Dermis microvascular lymphatic vessel endothelial cell (primary cell): ENCODE data around the gene ANKRD17. TPM values are rescaled to one million over a fixed set of nuclear protein-coding genes. Genes with fewer than 3 reads are reported as not detected.
"Not testable (repeated sequence)": the region's sequence is repeated elsewhere in the genome, so short reads cannot be mapped to it uniquely, and the experiment has no call there.

ENCODE experiments used
- DNase-seq, 2 donors: peaks; one replicate each; pipeline versions ENCODE4 v3.0.0 to v3.0.0-alpha.2; 2010; ENCODE audit warnings: low read depth in 2 of 2
- total RNA-seq: library from RNA; depleted of rRNA; stranded (reverse); fragments of >200 nt; gene quantifications from 2 replicates; pipeline ENCODE4 v1.2.1, GENCODE V29; 2014

ANKRD17 gene
- total RNA-seq, 1 donor from 2014 or later = 43.0 TPM

DNA sequence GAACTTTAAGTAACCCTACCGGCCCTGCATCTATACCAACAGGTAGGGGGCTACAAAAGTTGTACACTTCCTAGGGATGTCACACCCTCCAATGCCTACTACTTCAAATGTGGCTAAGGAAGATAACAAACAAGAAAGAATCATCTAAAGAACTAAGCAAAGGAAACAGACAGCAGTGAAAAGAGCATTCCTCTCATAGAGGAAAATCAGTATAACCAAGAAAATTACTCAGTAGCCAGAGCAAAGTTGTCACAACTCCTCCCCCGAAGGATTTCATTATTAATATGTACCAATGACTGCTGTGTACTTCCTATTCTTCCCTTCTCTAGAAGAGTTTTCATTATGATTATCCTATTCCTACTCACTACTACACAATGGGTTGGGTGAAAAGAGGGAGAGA lies 12.6 kb downstream of the ANKRD17 start:
- DNase-seq = no peak

DNA sequence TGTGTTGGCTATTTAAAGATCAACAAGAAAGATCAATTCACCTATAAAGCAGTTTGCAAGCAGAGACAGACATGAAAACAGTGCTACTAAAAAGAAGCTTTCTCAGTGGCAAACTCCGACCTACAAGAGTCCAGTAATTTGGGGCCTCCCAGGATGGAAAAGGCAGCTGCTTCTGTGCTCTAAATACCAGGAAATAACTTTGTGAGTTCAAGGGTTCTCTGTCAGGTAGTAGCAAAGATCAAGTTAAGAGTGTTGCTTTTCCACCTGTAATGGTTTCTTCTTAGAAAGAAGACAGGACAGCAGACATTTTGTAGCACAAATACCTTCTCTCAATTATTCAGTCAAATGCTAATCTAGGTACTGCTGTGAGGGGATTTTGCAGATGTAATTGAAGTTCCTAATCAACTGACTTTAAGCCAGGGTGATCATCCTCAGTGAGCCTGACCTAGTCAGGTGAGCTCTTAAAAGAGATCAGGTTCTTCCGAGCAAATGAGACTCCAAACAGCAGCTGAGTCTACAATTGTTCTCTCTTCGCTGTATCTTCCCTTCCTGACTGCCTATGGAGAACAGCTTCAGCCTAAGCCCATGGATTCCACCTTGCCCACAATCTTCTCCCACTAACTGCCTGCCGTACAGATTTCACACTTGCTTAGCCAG lies 13.5 kb downstream of the ANKRD17 start:
- no peak for DNase-seq

DNA sequence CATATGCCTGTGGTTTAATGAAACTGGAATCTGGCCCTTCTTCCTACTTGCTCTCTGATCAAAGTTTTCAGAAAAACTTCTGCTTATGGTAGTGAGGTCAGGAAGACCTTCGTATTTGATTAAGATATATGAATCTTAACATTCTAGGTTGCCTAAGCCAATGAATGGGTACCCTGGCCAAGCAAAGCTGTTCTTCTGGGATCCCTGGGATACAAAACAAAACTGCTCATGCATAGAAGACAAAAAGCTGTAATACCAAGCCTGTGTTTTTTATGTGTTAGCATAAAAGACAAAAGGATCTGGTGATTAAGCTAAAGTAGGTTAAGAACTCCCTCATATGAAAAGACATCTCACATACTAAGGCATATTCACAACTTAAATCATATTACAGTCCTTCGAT lies 21.6 kb downstream of the ANKRD17 start:
- no peak for DNase-seq

DNA sequence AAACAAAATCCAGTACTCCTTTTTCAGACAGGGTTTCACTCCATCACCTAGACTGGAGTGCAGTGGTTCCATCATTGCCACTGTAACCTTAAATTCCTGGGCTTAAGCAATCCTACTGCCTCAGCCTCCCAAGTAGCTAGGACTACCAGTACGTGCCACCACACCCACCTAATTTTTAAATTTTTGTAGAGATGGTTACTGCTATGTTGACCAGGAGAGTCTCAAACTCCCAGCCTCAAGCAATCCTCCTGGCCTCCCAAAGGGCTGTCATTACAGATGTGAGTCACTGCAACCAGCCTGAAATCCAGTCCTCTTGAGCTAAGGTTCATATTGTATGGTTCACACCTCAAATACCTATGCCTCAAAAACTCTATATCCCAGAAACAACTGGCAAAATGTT lies 22.4 kb downstream of the ANKRD17 start:
- no peak for DNase-seq

DNA sequence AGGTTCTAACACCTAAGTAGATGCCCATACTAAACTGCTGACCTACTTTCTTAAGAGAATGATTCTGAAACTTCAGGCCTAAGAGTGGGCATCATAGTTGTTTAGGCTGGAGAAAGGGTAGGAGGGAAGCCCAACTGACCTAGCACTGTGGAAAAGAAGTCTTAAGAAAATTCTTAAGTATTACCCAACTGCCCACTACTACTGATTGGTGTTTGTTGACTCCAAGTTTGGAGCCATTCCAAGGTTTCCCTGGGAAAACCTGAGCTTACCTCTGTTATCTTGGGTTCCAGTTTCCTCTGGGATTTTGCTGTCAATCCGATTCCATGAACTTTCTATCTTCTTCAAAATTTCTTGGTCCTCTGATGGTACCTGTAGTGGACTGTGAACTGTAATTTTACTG lies 23.9 kb downstream of the ANKRD17 start:
- DNase-seq = no peak

DNA sequence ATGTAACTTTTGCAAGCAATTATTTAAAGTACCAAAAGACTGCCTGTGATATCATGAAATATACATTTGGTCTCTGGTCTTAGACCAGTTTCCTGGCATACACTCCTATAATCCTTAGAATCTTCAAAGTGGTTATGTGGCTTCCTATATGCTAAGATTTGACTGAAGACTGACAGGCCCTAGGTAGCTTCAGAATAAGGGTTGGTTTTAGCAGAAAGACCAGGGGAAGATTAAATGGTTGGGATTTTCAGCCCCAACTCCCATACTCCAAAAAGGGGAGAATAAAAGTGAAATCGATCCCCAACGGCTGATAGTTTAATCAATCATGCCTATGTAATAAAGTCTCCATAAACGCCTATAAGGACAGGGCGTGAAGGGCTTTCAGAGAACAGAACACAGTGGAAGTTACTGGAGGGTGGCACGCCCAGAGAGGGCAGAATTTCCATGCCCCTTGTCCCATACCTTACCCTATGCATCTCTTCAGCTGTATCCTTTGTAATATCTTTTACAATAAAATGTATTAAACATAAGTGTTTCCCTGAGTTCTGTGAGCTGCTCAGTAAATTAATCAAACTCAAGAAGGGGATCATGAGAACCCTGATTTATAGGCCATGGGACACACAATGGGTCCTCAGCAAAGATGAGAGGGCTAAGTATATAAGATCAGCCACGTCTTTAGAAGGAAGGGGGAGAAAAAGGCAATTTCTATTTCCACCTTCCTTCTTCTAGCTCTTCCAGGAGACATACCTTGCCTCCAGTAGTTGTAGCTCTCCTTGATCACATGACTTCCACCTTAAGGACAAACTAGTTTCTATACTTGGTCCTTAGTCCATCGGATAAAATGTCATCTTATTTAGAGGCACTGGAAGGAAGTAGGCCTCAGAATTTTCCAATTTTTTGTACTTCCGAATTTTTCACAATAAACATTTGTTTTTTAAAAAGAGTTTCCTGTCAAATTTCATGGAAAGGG lies 26.8 kb downstream of the ANKRD17 start:
- no peak for DNase-seq

DNA sequence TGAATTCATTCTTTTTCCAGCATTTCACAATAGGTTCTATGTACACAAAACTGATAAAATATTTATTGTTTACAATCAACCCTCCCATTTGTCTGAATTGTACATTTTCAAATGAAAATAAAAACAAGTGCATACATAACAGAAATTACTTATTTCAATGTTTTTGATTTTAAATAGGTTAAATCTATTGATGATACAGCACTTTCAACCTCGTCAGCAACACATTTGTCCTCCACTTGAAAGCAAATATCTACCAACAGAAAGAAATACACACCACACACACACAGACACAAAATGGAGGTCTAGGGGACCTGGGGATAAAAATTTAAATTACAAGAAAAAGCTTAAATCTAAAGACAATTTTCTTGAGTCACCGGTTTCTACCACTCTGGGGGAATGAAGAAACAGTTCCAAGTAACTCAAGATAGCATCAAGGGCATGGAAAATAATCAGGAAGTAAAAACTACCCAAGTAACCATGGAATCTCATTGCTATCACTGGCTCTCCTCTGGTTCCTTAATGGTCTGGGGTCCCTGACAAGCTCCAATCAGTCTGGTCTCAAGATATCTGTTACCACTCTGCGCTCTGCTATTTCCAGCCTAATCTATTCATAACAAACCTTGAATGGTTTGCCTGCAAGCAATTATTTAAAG lies 27.6 kb downstream of the ANKRD17 start:
- no peak for DNase-seq

DNA sequence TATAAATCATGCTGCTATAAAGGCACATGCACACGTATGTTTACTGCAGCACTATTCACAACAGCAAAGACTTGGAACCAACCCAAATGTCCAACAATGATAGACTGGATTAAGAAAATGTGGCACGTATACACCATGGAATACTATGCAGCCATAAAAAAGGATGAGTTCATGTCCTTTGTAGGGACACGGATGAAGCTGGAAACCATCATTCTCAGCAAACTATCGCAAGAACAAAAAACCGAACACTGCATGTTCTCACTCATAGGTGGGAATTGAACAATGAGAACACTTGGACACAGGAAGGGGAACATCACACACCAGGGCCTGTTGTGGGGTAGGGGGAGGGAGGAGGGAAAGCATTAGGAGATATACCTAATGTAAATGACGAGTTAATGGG lies 29.8 kb downstream of the ANKRD17 start:
- not testable (repeated sequence) for DNase-seq

DNA sequence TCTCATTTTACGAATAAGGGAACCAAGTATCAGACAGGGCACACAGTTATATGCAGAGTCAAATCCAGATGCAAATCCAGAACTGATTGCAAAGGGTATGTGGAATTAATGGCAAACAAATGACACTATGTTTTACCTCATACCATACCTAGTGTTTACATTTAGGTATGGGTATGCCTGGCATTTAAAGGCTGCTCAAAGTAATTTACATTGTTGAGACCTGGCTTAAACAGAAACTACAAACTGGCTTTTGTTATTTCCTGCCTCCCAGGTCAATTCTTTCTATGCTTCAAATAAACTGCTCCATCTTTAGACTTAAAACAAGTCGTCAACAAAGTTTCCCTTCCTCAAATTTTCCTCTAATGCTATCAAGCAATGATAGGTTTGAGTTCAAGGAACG lies 33.7 kb downstream of the ANKRD17 start:
- DNase-seq = no peak

DNA sequence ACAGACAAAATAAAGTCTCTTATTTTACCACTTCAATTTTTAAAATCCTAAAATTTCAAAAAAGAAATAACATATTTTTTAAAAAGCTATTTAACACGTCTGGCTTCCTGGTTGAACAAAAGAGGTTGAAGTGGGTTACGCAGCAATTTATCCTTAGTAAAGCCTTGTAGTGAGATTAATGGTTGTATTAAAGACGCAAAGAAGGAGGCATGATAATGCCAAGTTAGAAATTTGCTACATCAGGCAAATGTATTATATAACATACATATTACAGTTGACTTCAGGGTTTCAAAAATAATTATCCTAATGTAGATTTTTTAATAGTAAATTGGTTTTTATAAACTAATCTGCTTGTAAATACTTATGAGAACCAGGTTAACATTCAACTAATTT lies 35.3 kb downstream of the ANKRD17 start:
- DNase-seq = no peak

DNA sequence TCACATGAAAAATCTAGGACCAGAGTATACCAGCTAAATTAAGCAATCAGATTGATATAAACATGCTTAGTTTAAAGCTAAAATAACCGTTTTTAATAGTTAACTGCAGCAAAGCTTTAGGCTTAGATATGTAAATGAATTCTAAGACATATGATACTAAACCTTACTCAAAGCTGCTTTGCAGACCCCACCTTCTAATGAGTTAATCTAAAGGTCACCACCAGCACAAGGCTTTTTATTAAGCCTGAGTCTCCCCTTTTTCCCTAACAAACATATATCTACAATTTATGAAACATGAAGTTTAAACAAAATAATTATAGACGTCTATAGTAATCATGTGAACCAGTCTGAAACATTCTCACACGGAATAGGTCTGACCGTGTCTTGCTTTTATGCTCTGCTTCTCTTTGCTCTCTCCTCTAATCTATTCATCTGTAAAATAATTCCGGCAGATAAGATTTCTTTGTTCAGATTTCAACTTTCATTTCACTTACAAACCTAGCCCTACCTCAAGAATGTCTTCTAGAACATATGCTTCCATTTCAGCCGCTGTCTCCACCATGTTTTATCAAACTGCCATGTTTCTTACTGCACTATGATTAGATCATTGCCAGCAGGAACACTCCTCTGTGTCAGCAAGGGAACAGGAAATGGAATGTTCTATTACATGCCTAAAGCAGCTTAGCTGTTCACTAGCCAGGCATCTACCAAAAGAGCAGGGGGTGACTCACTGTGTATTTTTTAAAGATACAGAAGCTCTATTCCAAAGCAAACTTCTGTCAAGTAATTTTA lies 35.9 kb downstream of the ANKRD17 start:
- peak; percentile 96 to 97 for DNase-seq

DNA sequence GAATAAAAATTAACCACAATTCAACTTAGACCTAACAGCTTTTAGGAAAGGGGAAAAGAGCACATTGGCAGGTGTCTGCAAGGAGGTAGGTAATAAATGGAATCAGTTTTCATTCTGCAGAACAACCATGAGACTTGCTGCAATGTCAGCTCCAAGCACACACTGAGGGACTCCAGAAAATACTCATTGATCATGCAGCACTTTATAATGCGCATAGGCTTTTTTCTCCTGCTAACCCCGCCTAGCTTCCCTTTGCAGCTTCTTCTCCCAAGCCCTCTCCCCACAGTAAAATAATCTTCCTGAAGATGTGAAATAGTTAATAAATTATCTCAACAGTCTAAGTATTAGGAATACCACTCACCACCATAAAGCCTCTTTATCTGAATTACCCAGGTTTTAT lies 36.9 kb downstream of the ANKRD17 start:
- DNase-seq = peak in 1 of 2 donors; percentile 13

DNA sequence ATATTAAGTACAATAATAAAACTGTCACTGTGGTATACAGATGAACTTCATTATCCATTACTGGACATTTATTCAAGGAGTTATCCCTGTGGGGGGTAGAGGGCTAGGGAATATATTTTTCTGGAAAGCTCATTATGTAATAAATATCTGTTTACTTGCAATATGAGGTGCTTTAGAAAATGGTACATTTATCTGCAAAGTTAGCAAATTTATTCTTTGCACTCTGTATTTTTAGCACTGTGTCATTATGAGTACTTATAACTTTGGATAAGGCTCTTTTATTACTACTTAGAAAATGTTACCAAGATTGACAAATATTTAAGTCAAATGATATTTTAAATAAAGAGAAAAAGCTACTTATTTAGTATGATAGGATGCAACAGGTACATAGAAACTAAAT lies 37.8 kb downstream of the ANKRD17 start:
- no peak for DNase-seq

DNA sequence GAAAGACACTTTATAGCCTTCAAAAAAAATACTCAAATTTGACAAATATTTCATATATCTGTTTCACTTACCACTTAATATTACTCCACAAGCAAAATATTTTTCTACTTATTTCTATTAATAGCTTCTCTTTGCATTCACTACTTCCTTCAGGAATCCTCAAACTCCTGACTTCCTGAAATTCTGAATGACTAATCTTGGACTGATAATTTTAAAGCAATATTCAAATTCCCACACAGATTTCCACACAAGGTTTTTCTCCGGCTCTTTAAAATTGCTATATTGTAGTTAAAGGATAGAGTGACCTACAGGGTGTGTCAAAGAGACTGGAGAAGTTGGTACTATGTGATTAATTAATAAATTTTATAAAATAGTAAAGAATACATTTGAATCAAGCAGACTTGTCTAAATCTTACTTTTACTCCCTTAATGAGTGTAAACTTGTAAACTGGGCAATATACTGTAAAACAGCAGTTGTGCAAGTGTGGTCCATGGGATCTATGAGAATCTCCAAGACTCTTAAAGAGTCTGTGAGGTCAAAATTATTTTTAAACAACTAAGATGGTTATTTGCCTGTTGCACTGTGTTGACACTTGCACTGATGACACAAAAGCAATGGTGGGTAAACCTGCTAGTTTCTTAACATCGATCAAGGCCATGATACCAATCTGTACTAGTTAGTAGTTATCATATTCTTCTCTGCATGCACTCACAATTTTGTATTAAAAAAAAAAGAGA lies 44.5 kb downstream of the ANKRD17 start:
- DNase-seq = peak in 1 of 2 donors; percentile 68

DNA sequence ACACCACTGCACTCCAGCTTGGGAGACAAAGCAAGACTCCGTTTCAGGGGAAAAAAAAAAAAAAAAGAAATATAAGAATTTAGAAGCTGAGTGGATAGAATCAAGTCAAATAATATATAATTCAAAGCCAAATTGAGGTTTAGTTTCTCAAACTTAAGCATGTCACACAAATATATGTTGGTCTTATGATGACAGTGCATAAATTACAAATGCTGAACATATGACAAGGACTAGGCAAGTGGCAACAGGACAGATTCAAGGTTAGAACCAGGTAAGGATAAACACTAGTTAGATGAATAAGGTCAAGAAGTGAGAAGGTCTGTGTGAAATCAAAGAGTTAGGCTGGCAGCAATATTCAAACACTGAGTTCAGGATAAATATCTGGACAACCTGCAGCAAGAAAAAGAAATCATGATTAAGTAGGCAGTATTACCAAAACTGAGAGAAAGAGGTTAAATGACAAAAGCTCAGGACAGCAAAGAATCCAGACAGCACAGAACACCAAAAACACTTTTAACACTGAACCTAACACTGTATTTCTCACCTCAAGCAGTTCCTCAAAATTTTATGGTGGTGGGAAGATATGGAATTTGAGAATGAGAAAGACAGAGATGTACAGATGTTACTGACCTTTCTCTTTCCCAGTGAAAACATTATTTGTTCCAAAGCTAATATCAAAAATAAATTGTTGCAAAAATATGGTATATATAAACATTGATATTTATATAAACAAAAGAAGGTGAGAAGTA lies 45.4 kb downstream of the ANKRD17 start:
- DNase-seq = no peak

DNA sequence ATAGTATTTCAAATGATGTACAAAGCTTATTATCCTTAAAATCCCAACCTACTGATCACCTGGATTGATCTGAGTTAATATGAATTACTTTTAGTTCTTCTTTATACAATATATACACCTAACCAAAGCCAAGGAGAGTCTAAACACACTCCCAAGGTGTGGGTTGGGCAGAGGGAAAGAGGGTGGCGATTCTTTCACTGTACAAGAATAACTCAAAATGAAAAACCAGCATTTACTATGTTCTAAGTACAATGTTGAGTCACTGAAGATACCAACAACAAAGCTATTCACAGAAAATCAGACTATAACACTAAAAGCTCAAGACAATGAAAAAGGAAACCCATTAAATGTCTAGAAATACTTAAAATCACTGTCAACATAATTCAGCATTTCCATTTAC lies 46.6 kb downstream of the ANKRD17 start:
- DNase-seq = no peak

DNA sequence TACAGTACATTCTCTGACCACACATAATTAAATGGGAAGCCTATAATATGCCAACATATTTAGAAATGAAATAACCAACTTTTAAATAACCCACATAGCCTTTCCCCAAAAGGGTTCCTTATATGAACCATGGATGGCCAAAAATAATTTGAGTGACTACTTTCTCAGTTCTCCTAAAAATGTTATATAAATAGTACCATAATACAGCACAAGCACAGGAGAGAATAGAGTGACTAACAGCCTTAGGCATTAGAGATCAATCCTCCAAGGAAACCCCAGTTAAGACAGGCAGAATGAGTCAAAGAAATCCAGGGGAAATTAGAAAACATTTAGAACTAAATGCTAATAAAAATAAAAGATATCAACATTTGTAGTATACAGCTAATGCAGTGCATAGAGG lies 50.2 kb downstream of the ANKRD17 start:
- DNase-seq = no peak

DNA sequence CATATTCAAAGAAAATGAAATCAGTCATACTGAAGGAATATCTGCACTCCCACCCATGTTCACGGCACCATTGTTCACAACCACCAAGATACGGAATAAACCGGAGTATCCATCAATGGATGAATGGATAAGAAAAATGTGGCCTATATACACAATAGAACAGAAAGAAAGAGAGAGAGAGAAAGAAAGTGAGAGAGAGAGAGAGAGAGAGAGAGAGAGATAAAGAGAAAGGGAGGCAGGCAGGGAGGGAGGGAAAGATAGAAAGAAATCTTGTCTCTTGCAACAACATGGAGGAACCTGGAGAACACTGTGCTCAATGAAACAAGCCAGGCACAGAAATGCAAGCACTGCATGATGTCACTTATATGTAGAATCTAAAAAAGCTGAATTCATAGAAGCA lies 52.4 kb downstream of the ANKRD17 start:
- no peak for DNase-seq

DNA sequence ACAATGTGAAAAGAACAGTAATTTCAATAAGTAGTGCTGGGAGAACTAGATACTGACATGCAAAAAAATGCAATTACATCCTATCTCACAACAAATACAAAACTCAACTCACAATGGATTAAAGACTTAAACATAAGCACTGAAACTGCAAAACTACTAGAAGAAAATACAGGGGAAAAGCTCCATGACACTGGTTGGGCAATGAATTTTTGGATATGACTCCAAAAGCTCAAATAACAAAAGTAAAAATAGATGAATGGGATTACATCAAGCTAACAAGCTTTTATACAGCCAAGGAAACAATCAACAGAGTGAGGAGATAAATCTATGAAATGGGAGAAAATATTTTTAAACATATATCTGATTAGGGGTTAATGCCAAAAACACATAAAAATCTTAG lies 53.1 kb downstream of the ANKRD17 start:
- DNase-seq = no peak

DNA sequence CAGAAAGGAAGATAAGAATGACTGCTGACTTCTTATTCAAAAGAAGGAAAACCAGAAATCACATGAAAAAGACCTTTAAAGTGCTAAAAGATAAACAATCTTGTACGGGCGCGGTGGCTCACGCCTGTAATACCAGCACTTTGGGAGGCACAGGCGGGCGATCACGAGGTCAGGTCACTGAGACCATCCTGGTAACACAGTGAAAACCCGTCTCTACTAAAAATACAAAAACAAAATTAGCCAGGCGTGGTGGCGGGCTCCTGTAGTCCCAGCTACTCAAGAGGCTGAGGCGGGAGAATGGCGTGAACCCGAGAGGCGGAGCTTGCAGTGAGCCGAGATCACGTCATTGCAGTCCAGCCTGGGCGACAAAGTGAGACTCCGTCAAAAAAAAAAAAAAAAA lies 54.6 kb downstream of the ANKRD17 start:
- not testable (repeated sequence) for DNase-seq
